Cardiac septum (tissue), 1 donor: ENCODE measurements around the gene ZYX. TPM values are rescaled to one million over a fixed set of nuclear protein-coding genes. Genes with fewer than 3 reads are reported as not detected.

Experiments
- DNase-seq: peaks from one replicate; pipeline ENCODE4 v3.0.0-alpha.2; 2020; ENCODE audit warnings: low spot score
- intact Hi-C: fragments of 100-400 bp; cut with DNase I; formaldehyde crosslinking; loops from one replicate; pipeline ENCODE4 v1.14.0; 2022
- total RNA-seq: library from RNA; stranded (reverse); fragmentation: NEBNext Ultra II Directional; extraction: Animal tissue kit (Norgen Biotek cat#: 25700); gene quantifications from one replicate; pipeline ENCODE4 v1.2.1, GENCODE V29; 2021
- donor health status: DM: no; HTN: no; CAD: no.

Gene ZYX
- total RNA-seq, 1 donor from 2014 or later = 126 TPM

DNA sequence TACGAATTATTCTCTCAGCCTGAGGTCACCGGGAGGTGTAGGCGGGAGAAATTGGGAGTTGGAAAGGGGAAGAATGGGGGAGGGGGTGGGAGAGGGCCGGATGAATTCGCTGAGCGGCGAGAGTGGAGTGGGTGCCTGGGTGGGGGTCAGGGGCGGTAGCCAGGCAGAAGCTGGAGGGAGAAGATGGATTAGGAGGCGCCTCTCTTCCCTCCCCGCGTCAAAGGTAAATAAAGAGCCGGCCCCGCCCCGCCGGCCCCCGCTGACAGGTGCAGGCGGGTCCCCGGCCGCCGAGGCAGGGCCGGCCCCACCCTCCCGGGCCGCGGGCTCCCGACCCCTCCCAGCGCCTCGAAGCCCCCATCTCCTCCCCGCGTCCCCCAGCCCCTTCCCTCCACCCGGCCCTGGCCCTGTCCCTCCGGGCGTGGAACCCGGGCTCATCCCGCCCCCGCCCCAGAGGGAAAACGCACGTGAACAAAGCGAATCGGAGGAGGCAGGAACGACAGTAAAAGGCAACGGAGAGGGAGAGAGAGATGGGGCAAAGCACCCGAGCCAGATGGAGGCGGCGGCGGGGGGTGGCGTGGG lies 19.5 kb upstream of the ZYX start:
- intact Hi-C loops = no loop called here
- no peak for DNase-seq

GRCh38 chr7:143362131-143363015 lies 18.8 kb upstream of the ZYX start, which contains the start of gene FAM131B:
TSS of gene FAM131B (minus strand) at chr7:143362713. CDS start at chr7:143362603, 110 bp downstream.
- intact Hi-C loops = no loop called here
- DNase-seq = no peak

DNA sequence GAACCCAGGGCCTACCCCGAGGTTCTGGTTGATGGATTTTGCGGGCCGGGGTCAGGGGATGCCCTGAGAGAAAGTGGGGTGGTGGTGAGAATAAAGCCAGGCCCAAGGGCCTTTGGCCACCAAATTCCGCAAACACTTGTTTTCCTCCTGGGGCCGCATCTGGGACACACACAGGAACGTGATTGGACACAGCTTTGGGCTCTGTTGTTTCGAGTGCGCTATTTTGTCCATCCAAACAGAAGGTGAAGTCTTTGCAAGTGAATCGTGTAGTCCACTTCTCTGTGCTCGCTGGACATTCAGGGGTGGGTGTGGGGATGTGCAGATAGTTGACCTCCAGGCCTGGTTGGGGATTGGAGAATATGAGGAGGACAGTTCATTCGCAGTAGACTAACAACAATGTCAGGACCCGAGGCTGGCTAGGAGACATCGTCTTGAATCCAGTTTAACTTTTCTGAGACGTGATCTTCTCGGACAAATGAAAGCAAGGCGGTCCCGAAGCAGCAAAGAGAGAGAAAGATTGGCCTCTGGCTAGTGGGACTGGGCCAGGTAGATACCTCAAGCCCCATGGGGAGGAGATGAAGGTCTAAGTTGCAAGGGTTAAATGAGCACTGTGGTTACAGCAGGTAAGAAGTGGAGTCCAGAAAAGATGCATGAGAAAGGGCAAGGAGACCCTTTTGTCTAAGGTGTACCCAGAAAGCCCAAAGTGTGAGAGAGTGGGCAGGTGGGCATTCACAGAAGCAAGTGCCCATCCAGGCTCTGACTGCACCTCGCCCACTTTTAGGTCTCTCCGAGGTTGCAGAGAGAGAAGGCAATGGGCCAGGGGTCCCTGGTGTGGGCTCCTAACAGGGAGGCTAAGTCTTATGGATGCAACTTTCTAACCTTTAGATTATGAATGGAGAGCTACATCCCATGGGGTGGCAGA lies 17.9 kb upstream of the ZYX start:
- intact Hi-C loops = no loop called here
- DNase-seq = no peak

DNA sequence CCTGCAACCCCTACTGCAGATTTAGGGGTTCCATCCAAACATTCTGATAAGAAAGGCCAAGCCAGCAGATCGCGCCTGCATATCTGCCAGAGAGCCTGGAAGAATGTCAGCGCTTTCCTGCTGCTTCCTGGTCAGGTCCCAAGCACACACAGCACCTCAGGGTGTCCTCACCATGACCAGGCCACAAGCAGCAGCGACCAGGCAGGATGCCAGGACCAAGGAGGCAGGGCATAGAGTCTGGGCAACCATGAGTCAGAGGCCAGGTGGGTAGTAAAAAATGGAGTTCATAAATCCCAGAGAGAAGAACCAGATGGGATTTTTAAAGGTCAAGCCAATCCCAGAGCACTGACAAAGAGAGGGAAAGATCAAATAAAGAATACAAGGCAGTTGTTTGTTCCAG lies 13.2 kb upstream of the ZYX start:
- DNase-seq = no peak
- intact Hi-C loops = no loop called here

GRCh38 chr7:143368387-143368786 lies 12.8 kb upstream of the ZYX start:
- intact Hi-C loops = no loop called here
- DNase-seq = no peak

GRCh38 chr7:143369678-143370651 lies 11.2 kb upstream of the ZYX start:
- intact Hi-C loops = no loop called here
- DNase-seq = no peak

- intact Hi-C loops = no loop called here
Observed at GRCh38 chr7:143372070-143372469, 9.1 kb upstream of the ZYX start.

DNA sequence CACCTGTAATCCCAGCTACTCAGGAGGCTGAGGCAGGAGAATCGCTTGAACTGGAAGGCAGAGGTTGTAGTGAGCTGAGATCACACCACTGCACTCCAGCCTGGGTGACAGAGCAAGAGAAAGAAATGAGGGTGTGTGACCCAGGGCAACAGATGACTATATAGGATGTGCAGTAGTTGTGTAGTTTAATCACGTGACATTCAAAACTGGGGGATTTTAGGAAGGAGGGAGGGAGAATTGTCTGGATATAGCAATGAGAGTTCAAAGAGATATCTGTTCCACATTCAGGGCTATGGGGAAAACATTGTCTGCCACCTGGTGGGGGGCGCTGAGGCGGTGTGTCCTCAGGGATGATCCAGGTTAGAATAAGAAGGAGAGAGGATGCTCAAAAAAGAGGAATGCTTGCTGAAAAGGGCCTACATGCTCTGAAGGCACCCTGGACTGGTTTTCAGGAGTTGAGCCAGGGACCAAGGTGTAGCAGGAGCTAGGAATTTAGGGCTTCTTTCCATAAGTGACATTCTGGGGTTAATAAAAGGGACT lies 7.8 kb upstream of the ZYX start:
- intact Hi-C loops = no loop called here
- no peak for DNase-seq

More at GRCh38 chr7:143372070-143372469, 9.1 kb upstream of the ZYX start:
- peak; percentile 89 for DNase-seq

- no peak for DNase-seq
- intact Hi-C loops = no loop called here
Observed at GRCh38 chr7:143374561-143374960, 6.6 kb upstream of the ZYX start.

DNA sequence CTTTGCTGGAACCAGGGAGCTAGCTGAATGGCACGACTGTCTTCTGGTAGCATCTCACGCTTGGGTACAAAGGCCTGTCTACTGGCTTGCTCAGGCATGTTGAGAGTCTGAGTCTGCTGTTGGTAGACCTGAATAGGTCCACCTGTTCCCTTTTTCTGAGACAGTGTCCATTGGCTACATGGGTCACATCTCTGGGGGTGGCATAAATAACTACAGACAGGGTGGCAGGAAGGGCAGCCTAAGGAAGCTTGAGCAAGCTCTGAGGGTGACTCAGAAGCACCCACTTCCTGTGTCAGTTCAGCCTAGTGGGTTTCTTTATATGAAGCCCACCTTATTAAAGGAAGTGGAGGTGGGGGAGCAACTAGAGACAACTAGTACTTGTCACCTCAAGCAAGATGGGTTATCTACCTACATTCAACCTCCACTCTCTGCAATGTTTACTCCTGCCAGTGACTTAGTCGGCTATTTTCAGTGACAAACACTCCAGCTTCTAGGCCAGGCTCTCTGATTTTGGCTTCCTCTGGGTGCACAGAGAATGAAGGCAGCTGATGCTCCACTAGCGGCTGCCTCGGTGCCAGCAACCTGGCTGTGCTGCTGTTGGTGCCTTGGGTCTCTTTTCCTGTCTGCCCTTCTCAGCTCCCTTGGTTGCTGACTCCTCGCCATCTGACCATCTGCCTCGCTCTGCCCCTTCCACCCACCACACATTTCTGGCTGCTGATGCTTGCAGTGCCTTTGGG lies 5.7 kb upstream of the ZYX start:
- intact Hi-C loops = loop anchor here (5.0 kb wide), 1 partner anchor 42 kb away; no protein-coding TSS in a partner anchor
- no peak for DNase-seq

GRCh38 chr7:143376396-143376795 lies 4.7 kb upstream of the ZYX start:
- no peak for DNase-seq
- intact Hi-C loops = loop anchor here (5.0 kb wide), 1 partner anchor 41 kb away; no protein-coding TSS in a partner anchor

DNA sequence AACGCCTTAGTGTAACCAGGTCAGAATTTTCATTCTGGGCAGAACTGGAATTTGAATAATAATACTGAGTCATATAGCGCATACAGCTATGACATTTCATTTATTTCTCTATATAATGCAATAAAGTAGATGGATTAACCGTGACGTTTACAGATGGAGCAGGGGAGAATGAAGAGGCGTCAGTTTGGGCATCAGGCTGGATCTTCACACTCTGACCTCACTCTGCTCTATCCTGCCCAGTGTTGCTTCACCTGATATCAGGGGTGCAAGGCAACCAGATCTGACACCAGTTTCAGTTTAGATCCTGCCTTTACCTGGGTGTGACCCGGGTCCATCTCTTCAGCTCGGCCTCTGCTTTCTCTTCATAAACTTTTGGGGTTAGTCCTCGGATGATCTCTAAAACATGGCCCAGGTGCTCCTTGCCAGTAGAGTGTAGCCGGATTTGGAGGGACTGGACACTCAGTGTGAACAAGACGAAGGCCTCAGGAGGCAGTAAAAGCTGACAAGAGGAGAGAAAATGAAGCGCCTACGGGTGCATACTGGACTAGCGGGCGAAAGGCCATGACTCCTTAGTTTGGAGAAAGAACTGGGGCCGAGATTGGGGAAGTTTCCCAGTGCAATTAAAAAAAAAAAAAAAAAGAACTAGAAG lies 1.4 kb upstream of the ZYX start:
- intact Hi-C loops = loop anchor here (5.0 to 10.0 kb wide), 4 partner anchors 38 to 525 kb away; partner anchors contain the start of genes CASP2 and TCAF1
- DNase-seq = no peak

GRCh38 chr7:143380260-143380645 lies 892 bp upstream of the ZYX start:
- DNase-seq = peak; percentile 95
- intact Hi-C loops = loop anchor here (5.0 to 10.0 kb wide), 3 partner anchors 93 to 525 kb away; partner anchors contain the start of genes CASP2 and TCAF1

DNA sequence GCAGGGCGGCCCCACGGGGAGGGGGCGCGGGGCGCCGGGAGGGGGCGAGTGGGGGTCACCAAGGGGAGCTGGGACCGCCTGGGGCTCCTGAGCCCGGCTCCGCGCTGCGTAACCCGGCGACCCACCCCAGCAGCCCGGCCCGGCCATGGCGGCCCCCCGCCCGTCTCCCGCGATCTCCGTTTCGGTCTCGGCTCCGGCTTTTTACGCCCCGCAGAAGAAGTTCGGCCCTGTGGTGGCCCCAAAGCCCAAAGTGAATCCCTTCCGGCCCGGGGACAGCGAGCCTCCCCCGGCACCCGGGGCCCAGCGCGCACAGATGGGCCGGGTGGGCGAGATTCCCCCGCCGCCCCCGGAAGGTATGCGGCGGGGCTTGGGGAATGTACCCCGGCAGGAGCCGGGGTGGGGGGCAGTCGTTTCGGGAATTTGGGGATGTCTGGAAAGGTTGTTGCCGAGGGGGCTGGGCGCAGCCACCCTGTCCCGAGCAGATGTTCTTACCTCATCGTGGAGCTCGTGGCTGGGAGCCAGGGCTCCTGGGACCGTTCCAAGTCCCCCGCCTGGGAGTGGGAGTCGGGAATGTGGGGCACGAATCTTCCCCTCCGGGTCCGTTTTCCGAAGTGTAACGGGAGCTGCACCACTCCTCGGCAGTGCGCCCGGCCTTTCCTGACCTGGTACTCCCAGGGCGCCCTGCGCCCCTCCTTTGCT lies 431 bp downstream of the ZYX start:
- intact Hi-C loops = loop anchor here (5.0 to 10.0 kb wide), 3 partner anchors 94 to 523 kb away; partner anchors contain the start of genes CASP2 and TCAF1
- no peak for DNase-seq

DNA sequence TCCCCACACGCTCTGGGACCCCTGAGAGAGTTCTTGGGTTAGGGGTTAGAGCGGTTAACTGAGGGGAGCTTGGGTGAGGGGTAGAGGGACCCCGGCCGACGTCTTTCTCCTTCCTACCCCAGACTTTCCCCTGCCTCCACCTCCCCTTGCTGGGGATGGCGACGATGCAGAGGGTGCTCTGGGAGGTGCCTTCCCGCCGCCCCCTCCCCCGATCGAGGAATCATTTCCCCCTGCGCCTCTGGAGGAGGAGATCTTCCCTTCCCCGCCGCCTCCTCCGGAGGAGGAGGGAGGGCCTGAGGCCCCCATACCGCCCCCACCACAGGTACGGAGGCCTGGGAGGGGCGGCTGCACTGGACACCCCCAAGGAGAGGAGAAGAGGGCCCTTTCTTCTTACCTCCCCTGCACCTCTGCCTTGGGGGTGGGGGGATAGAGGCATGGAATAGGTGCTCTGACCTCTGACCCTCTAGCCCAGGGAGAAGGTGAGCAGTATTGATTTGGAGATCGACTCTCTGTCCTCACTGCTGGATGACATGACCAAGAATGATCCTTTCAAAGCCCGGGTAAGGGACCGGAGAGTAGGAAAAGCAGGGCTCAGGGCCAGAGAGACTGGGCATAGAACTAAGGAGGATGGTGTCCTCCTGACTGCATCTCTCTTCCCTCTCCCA lies 1.1 kb downstream of the ZYX start:
- DNase-seq = no peak
- intact Hi-C loops = loop anchor here (5.0 to 10.0 kb wide), 3 partner anchors 95 to 523 kb away; partner anchors contain the start of genes CASP2 and TCAF1
